Panc1 (cell line): ENCODE measurements around the gene STOM.

Source experiments
- POLR2AphosphoS5 ChIP-seq: IDR thresholded peaks from 2 replicates; pipeline ENCODE4 v1.6.1; 2012; ENCODE audit warnings: mild to moderate bottlenecking, low read depth, low read length, moderate library complexity
- REST ChIP-seq, 2 experiments: IDR thresholded peaks; 2 replicates each; pipeline ENCODE4 v1.6.1; 2011 to 2012; ENCODE audit warnings: low read depth in 2 of 2, control low read depth in 1 of 2, low read length in 1 of 2, mild to moderate bottlenecking in 1 of 2, moderate library complexity in 1 of 2; ENCODE audit not compliant: insufficient read depth in 1 of 2
- SIN3A ChIP-seq: IDR thresholded peaks from 2 replicates; pipeline ENCODE4 v1.6.1; 2012; ENCODE audit warnings: low read depth, mild to moderate bottlenecking, low read length, moderate library complexity, borderline replicate concordance; ENCODE audit not compliant: insufficient read depth
- TCF7L2 ChIP-seq: IDR thresholded peaks from 2 replicates; pipeline ENCODE4 v1.6.1; 2011; ENCODE audit warnings: mild to moderate bottlenecking, low read depth, low read length, inconsistent platforms
- TF ChIP-seq, protein P1 (sequence below): fragments of 450-650 bp; IDR thresholded peaks from 2 replicates; pipeline ENCODE4 v1.5.1; 2017; ENCODE audit warnings: mild to moderate bottlenecking

GRCh38 chr9:121360601-121361374 lies 9.3 kb downstream of the STOM start:
- TF ChIP-seq, protein P1, sequence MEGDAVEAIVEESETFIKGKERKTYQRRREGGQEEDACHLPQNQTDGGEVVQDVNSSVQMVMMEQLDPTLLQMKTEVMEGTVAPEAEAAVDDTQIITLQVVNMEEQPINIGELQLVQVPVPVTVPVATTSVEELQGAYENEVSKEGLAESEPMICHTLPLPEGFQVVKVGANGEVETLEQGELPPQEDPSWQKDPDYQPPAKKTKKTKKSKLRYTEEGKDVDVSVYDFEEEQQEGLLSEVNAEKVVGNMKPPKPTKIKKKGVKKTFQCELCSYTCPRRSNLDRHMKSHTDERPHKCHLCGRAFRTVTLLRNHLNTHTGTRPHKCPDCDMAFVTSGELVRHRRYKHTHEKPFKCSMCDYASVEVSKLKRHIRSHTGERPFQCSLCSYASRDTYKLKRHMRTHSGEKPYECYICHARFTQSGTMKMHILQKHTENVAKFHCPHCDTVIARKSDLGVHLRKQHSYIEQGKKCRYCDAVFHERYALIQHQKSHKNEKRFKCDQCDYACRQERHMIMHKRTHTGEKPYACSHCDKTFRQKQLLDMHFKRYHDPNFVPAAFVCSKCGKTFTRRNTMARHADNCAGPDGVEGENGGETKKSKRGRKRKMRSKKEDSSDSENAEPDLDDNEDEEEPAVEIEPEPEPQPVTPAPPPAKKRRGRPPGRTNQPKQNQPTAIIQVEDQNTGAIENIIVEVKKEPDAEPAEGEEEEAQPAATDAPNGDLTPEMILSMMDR: no peak
- no peak for TF ChIP-seq REST (IDR thresholded peaks at IDR 0.05; ENCODE audit: insufficient read depth in 1 of 2, low read depth in 2 of 2, low read length in 1 of 2)
- no peak for TF ChIP-seq POLR2AphosphoS5
- TF ChIP-seq SIN3A: no peak
- no peak for TF ChIP-seq TCF7L2
